ENCODE data around the gene SFRP5.
A peak's percentile ranks its signal among the peaks of the same experiment; 100 is the strongest.

The SFRP5 gene

GRCh38 chr10:97771913-97772823 lies at the start of gene SFRP5:
SFRP5 (minus strand) TSS chr10:97771999; CDS start chr10:97771833, 166 bp downstream.
- DNase-seq (ENCODE audit: low read depth), result no peak

- no peak for DNase-seq (ENCODE audit: low read depth)
Observed at GRCh38 chr10:97820096-97820704, 48.4 kb upstream of the SFRP5 start.

GRCh38 chr10:97818572-97818971 lies 46.8 kb upstream of the SFRP5 start:
- DNase-seq (ENCODE audit: low read depth), result no peak

GRCh38 chr10:97816609-97817008 lies 44.8 kb upstream of the SFRP5 start:
- no peak for DNase-seq (ENCODE audit: low read depth)

GRCh38 chr10:97814996-97815395 lies 43.2 kb upstream of the SFRP5 start:
- DNase-seq (ENCODE audit: low read depth), result no peak

GRCh38 chr10:97813311-97813710 lies 41.5 kb upstream of the SFRP5 start:
- DNase-seq (ENCODE audit: low read depth), result no peak

- no peak for DNase-seq (ENCODE audit: low read depth)
Observed at GRCh38 chr10:97812696-97813095, 40.9 kb upstream of the SFRP5 start.

- no peak for DNase-seq (ENCODE audit: low read depth)
Observed at GRCh38 chr10:97811958-97812357, 40.2 kb upstream of the SFRP5 start.

- no peak for DNase-seq (ENCODE audit: low read depth)
Observed at GRCh38 chr10:97810446-97810845, 38.6 kb upstream of the SFRP5 start.

- no peak for DNase-seq (ENCODE audit: low read depth)
Observed at GRCh38 chr10:97805949-97806348, 34.1 kb upstream of the SFRP5 start.

- no peak for DNase-seq (ENCODE audit: low read depth)
Observed at GRCh38 chr10:97805096-97805884, 33.5 kb upstream of the SFRP5 start.

GRCh38 chr10:97801422-97801821 lies 29.6 kb upstream of the SFRP5 start:
- DNase-seq (ENCODE audit: low read depth), result no peak

- DNase-seq (ENCODE audit: low read depth), result no peak
Observed at GRCh38 chr10:97800474-97800873, 28.7 kb upstream of the SFRP5 start.

GRCh38 chr10:97798958-97799610 lies 27.3 kb upstream of the SFRP5 start:
- DNase-seq (ENCODE audit: low read depth), result no peak

- no peak for DNase-seq (ENCODE audit: low read depth)
Observed at GRCh38 chr10:97796651-97797050, 24.9 kb upstream of the SFRP5 start.

- DNase-seq (ENCODE audit: low read depth), result no peak
Observed at GRCh38 chr10:97795886-97796285, 24.1 kb upstream of the SFRP5 start.

- DNase-seq (ENCODE audit: low read depth), result peak; percentile 60
Observed at GRCh38 chr10:97791824-97792721, 20.3 kb upstream of the SFRP5 start.

- DNase-seq (ENCODE audit: low read depth), result no peak
Observed at GRCh38 chr10:97789770-97790397, 18.1 kb upstream of the SFRP5 start.

- DNase-seq (ENCODE audit: low read depth), result no peak
Observed at GRCh38 chr10:97788552-97789442, 17.0 kb upstream of the SFRP5 start.

- no peak for DNase-seq (ENCODE audit: low read depth)
Observed at GRCh38 chr10:97785731-97786130, 13.9 kb upstream of the SFRP5 start.
